ENCODE measurements around the gene VPS26B. TPM values are rescaled to one million over a fixed set of nuclear protein-coding genes. Genes with fewer than 3 reads are reported as not detected.
"Not testable (repeated sequence)": the region's sequence is repeated elsewhere in the genome, so short reads cannot be mapped to it uniquely, and the experiment has no call there.

Gene VPS26B
- total RNA-seq, 3 donors from 2014 or later, result 30.4 to 33.5 (median 32.8) TPM

GRCh38 chr11:134275188-134275533 lies 50.7 kb downstream of the VPS26B start:
- peak overlapping the region; percentile 93 for H3K4me3 Mint-ChIP-seq
- ATAC-seq, result no peak
- H3K36me3 Mint-ChIP-seq (ENCODE audit: insufficient read depth), result peaks cover 2% of the 10 kb centered on the region
- peaks cover 11% of the 10 kb centered on the region for H3K27me3 Mint-ChIP-seq (ENCODE audit: low read depth)
- H3K4me1 Mint-ChIP-seq (ENCODE audit: low read depth), result peaks cover 44% of the 10 kb centered on the region
- no peaks in the 10 kb centered on the region for H3K9me3 Mint-ChIP-seq
- no peak for DNase-seq

- H3K27me3 Mint-ChIP-seq (ENCODE audit: low read depth), result peaks cover 11% of the 10 kb centered on the region
- H3K9me3 Mint-ChIP-seq, result no peaks in the 10 kb centered on the region
- peaks cover 2% of the 10 kb centered on the region for H3K36me3 Mint-ChIP-seq (ENCODE audit: insufficient read depth)
- DNase-seq (peak; percentile 75), ATAC-seq (peak; percentile 92 to 93)
- H3K4me1 Mint-ChIP-seq (ENCODE audit: low read depth), result peaks cover 38% of the 10 kb centered on the region
- H3K4me3 Mint-ChIP-seq, result peak within 1 kb of the TSS; percentile 93
Observed at GRCh38 chr11:134275534-134276395, 51.3 kb downstream of the VPS26B start, which contains the start of gene GLB1L3. GLB1L3 (plus strand) TSS chr11:134276379; CDS start chr11:134276741, 362 bp downstream.

DNA sequence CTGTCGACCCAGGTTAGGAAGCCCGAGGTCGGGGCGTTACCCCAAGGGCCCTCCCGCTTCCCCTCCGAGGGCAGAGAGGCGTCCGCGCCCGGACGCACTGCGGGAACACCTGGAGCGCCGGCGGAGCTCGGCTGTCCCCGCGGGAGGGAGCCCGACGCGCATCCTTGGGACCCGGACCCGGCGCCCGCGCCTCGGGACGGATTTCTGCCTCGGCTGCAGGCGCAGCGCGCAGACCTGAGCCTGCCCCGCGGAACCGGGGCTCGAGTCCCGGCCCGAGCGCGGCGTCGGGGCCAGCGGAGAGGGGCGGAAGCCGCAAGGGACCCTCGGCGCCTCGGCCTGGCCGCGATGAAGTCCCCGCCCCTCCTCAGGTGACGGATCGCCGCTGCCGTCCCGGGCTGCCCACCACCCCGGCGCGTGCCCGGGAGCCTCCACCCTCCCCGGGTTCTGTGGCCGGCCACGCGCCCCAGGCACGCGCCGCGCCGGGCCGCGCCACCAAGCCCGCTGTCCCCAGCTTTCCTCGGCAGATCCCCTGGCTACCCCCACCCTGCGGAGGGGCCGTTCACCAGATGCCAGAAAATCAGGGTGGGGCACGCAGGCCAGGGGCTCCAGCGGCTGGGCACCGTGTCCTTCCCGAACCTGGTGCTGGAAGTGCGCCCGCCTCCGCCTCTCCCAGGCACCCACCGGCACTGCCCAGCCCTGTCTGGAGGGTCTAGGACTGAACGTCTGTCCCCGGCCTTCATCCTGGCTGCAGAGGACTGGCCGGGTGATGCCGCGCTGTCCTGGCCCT lies 52.1 kb downstream of the VPS26B start:
- DNase-seq (no peak), ATAC-seq (peak; percentile 5 to 24)
- H3K36me3 Mint-ChIP-seq (ENCODE audit: insufficient read depth), result peaks cover 2% of the 10 kb centered on the region
- peaks cover 11% of the 10 kb centered on the region for H3K27me3 Mint-ChIP-seq (ENCODE audit: low read depth)
- peaks cover 31% of the 10 kb centered on the region for H3K4me1 Mint-ChIP-seq (ENCODE audit: low read depth)
- peak overlapping the region; percentile 93 for H3K4me3 Mint-ChIP-seq
- H3K9me3 Mint-ChIP-seq, result no peaks in the 10 kb centered on the region

- peaks cover 2% of the 10 kb centered on the region for H3K36me3 Mint-ChIP-seq (ENCODE audit: insufficient read depth)
- peaks cover 28% of the 10 kb centered on the region for H3K4me1 Mint-ChIP-seq (ENCODE audit: low read depth)
- H3K27me3 Mint-ChIP-seq (ENCODE audit: low read depth), result peaks cover 11% of the 10 kb centered on the region
- ATAC-seq (no peak), DNase-seq (no peak)
- no peaks in the 10 kb centered on the region for H3K9me3 Mint-ChIP-seq
- peak overlapping the region; percentile 81 for H3K4me3 Mint-ChIP-seq
Observed at GRCh38 chr11:134277183-134278001, 52.9 kb downstream of the VPS26B start.

DNA sequence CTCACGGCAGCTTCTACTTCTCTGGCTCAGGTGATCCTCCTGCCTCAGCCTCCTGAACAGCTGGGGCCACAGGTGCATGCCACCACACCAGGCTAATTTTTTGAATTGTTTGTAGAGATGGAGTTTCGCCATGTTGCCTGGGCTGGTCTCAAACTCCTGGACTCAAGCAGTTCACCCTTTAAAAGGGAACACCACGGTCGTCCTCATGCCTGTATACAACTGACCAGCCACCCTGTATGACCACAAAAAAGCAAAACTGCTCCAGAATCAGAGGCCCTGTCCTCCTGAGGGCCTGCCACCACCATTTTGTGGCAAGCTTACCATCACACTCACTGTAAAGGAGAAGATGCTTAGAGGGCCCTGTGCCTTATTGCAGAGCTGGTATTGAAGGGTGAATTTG lies 53.9 kb downstream of the VPS26B start:
- ATAC-seq, result no peak
- H3K36me3 Mint-ChIP-seq (ENCODE audit: insufficient read depth), result no peaks in the 10 kb centered on the region
- H3K9me3 Mint-ChIP-seq, result no peaks in the 10 kb centered on the region
- H3K4me3 Mint-ChIP-seq, result no peak overlapping the region
- H3K4me1 Mint-ChIP-seq (ENCODE audit: low read depth), result peaks cover 23% of the 10 kb centered on the region
- H3K27me3 Mint-ChIP-seq (ENCODE audit: low read depth), result peaks cover 9% of the 10 kb centered on the region
- DNase-seq, result no peak

DNA sequence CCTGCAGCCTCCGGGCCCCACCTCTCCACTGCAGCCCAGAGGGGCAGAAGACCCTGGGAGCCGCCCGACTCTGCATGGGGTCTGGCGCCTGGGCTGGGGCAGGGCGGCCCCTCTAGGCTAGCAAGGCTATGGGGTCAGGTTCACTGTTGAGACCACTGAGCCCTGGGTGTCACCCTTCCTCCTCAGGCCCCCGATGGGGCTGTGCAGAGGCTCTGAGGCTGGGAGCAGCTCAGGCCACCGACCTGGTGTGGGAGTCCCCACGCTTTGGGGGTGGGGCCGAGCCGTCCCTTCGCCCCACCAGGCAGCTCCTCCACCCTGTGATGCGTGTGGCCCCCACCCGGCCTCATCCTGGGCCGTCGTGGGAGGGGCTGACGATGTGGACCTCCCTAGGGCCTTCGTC lies 57.2 kb downstream of the VPS26B start:
- ATAC-seq; H3K4me3 Mint-ChIP-seq; H3K4me1 Mint-ChIP-seq (ENCODE audit: low read depth); H3K27me3 Mint-ChIP-seq (ENCODE audit: low read depth); H3K36me3 Mint-ChIP-seq (ENCODE audit: insufficient read depth); DNase-seq; H3K9me3 Mint-ChIP-seq: not testable (repeated sequence)

DNA sequence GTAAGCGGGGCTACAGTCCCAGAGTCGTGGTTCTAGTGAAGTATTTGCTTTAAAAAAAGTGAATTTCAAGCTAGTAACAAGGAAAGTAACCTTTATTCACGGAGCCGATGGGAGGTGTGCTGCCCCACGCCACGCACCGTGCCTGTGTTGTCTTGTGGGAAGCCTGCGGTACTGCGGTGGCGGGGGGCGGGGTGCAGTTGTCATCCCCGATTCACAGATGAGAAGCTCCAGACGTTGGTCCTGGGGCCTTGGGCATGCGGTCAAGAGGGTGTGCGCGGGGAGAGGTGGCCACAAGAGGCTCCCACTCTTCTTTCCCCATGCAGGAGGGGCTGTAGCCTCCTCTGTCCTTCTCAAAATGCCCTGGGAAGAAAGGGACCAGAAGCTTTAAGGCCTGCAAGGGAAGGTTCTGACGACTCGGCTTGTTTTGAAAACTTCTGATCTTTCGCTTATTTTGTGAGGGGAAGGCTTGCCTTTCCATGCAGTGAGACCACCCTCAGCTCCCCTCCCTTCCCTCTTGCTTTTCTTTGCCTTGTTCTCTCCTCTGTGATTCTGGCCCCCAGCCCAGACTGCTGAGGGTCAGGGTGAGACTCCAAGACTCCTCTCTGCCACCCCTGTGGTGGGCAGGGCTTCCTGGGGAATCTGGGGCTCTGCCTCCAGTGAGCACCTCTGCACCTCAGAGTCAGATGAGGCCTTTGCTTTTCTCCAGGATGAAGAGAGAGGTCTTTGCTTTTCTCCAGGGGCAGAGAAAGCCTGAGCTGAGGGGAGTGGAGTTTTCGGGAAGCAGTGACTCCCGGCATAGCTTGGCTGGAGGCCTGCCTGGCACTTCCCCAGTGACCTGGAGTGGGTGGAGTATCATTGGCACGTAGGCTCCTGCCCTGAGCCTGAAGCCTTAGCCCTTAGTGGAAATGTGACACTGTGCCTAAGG lies 57.9 kb downstream of the VPS26B start:
- Mint-ChIP-seq H3K9me3 (no peaks in the 10 kb centered on the region), H3K4me3 (no peak overlapping the region), H3K27me3 (ENCODE audit: low read depth) (peaks cover under 1% of the 10 kb centered on the region), H3K36me3 (ENCODE audit: insufficient read depth) (no peaks in the 10 kb centered on the region), H3K4me1 (ENCODE audit: low read depth) (peaks cover under 1% of the 10 kb centered on the region)
- ATAC-seq (no peak), DNase-seq (no peak)

- H3K9me3 Mint-ChIP-seq, result no peaks in the 10 kb centered on the region
- DNase-seq, result no peak
- no peak for ATAC-seq
- H3K36me3 Mint-ChIP-seq (ENCODE audit: insufficient read depth), result no peaks in the 10 kb centered on the region
- H3K4me1 Mint-ChIP-seq (ENCODE audit: low read depth), result no peaks in the 10 kb centered on the region
- H3K4me3 Mint-ChIP-seq, result no peak overlapping the region
- H3K27me3 Mint-ChIP-seq (ENCODE audit: low read depth), result no peaks in the 10 kb centered on the region
Observed at GRCh38 chr11:134283461-134284230, 59.2 kb downstream of the VPS26B start.

DNA sequence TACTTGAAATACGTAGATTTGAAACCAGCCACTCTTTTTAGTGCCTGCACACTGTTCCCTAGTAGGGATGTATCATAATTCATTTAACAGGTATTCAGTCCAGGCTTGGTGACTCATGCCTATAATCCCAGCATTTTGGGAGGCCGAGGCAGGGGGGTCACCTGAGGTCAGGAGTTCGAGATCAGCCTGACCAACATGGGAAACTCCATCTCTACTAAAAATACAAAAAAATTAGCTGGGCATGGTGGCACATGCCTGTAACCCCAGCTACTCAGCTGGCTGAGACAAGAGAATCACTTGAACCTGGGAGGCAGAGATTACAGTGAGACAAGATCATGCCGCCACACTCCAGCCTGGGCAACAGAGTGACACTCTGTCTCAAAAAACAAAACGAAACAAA lies 59.9 kb downstream of the VPS26B start:
- not testable (repeated sequence) for H3K4me1 Mint-ChIP-seq (ENCODE audit: low read depth); H3K36me3 Mint-ChIP-seq (ENCODE audit: insufficient read depth); H3K4me3 Mint-ChIP-seq; H3K27me3 Mint-ChIP-seq (ENCODE audit: low read depth); ATAC-seq; H3K9me3 Mint-ChIP-seq; DNase-seq

DNA sequence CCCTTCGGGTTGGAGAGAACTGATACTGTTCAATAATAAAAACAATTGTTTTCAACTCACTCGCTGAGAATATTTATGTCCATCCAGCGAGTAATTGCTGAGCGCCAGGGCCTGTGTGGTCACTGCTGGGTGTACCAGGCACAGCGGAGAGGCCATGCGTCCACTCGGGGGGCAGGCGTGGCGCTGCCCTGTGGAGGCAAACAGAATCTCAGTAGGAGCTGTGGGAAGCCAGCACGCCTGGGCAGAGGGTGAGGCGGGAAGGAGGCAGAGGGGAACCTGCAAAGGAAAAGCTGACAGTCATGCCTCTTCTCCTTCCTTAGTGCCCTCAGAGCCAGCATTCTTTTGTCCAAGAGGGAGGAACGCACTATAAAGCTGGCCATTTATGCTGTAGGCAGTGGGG lies 63.1 kb downstream of the VPS26B start:
- no peak for ATAC-seq
- no peaks in the 10 kb centered on the region for H3K27me3 Mint-ChIP-seq (ENCODE audit: low read depth)

DNA sequence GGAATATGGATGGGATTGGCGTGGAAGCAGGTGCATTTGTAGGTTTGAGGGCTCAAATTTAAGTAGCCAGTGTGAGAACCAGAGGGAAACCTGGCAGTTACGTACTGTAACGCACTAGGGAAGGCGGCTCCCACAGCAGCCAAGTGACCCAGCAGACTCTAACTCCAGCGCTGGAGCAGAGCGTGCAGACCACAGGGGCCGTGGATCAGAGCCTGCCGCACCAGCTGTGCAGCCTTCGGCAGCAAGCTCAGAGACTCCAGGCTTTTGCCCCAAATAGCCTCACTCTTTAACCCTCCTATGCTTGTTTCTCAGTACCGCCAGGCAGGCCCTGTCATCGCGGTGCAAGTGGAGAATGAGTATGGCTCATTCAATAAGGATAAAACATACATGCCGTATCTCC lies 64.0 kb downstream of the VPS26B start:
- no peak overlapping the region for H3K4me3 Mint-ChIP-seq
- H3K4me1 Mint-ChIP-seq (ENCODE audit: low read depth), result no peaks in the 10 kb centered on the region
- ATAC-seq (no peak), DNase-seq (no peak)
- no peaks in the 10 kb centered on the region for H3K9me3 Mint-ChIP-seq
- no peaks in the 10 kb centered on the region for H3K36me3 Mint-ChIP-seq (ENCODE audit: insufficient read depth)
- H3K27me3 Mint-ChIP-seq (ENCODE audit: low read depth), result no peaks in the 10 kb centered on the region

More for the DNA sequence above, 63.1 kb downstream of the VPS26B start:
- no peaks in the 10 kb centered on the region for H3K36me3 Mint-ChIP-seq (ENCODE audit: insufficient read depth)
- no peak for DNase-seq
- no peak overlapping the region for H3K4me3 Mint-ChIP-seq
- H3K4me1 Mint-ChIP-seq (ENCODE audit: low read depth), result no peaks in the 10 kb centered on the region
- H3K9me3 Mint-ChIP-seq, result no peaks in the 10 kb centered on the region

DNA sequence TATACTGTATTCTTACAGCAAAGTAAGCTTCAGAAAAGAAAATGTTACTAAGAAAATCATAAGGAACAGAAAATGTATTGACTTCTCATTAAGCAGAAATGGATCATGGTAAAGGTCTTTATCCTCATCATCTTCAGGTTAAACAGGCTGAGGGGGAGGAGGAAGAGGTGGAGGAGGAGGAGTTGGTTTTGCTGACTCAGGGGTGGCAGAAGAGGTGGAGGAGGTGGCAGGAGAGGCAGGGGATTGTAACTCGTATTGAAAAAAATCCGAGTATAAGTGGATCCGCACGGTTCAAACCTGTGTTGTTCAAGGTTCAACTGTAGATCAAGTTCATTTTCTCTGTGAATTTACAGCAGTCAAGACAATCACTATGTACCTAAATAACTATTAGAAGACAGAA lies 64.7 kb downstream of the VPS26B start:
- DNase-seq, result no peak
- no peaks in the 10 kb centered on the region for H3K4me1 Mint-ChIP-seq (ENCODE audit: low read depth)
- no peaks in the 10 kb centered on the region for H3K27me3 Mint-ChIP-seq (ENCODE audit: low read depth)
- H3K36me3 Mint-ChIP-seq (ENCODE audit: insufficient read depth), result no peaks in the 10 kb centered on the region
- ATAC-seq, result no peak
- no peak overlapping the region for H3K4me3 Mint-ChIP-seq
- H3K9me3 Mint-ChIP-seq, result no peaks in the 10 kb centered on the region

DNA sequence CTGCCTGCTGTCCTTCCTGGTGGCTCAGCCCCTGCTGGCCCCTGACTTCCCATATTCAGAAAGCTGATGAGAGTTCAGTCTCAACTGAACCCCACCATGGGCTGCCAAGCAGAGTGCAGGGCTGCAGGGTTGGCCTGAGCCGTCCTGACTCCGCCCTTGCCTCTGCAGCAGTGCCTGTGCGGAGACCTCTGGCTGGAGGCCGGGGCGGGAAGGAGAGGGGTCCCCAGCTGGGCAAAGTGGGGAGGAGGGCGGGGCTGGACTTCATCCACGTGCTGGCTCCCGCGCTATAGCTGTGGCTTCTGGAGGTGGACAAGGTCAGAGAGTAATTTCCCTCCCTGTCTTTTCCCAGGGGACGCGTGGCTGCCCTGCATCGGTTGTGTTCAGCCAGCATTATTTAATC lies 65.3 kb downstream of the VPS26B start:
- H3K9me3 Mint-ChIP-seq, result no peaks in the 10 kb centered on the region
- H3K36me3 Mint-ChIP-seq (ENCODE audit: insufficient read depth), result peaks cover 3% of the 10 kb centered on the region
- H3K4me3 Mint-ChIP-seq, result no peak overlapping the region
- no peaks in the 10 kb centered on the region for H3K4me1 Mint-ChIP-seq (ENCODE audit: low read depth)
- ATAC-seq (no peak), DNase-seq (no peak)
- no peaks in the 10 kb centered on the region for H3K27me3 Mint-ChIP-seq (ENCODE audit: low read depth)
